ENCODE measurements around the gene LMO7.
A peak's percentile ranks its signal among the peaks of the same experiment; 100 is the strongest.

The LMO7 gene

DNA sequence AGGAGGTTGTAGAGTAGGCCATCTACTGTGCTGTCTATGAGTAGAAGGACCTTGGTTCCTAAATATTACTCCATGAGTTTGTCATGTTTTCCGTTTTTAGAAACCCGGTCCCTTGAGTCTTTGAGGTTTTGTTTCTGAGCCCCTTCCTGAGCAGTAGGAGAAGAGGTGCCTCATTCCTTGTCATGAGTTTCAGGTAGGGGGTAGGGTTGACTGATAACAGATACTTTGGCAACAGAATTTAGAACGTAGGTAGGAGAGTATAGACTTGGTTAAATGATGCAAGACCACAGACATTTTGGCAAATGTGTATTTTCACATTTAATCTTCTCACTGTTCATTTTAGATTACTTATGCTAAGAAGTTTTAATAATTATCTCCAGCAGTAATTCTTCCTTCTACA, 24.6 kb downstream of the LMO7 start:
- Histone ChIP-seq H3K27me3 (ENCODE audit: control insufficient read depth in 1 of 2, insufficient read depth in 1 of 2, low read length in 2 of 2) (no peaks in the 10 kb centered on the region), H3K4ac (ENCODE audit: low read depth in 1 of 2, low read length in 2 of 2) (no peak overlapping the region), H3K4me1 (ENCODE audit: control insufficient read depth, insufficient read depth, low read depth, low read length) (peaks cover 7% of the 10 kb centered on the region), H3K23ac (ENCODE audit: low read length in 2 of 2) (no peak overlapping the region), H4K8ac (ENCODE audit: low read length) (no peak overlapping the region), H3K14ac (ENCODE audit: low read length in 2 of 2) (no peak overlapping the region), H2BK12ac (ENCODE audit: low read length in 2 of 2) (no peak overlapping the region), H3K36me3 (ENCODE audit: control insufficient read depth in 1 of 2, insufficient read depth in 2 of 2, low read depth in 1 of 2, low read length in 2 of 2) (no peaks in the 10 kb centered on the region), H3K4me2 (ENCODE audit: low read length, poor library complexity, severe bottlenecking) (no peak overlapping the region), H3K9ac (ENCODE audit: low read length) (no peak overlapping the region), H3K27ac (ENCODE audit: low read length, poor library complexity, severe bottlenecking) (no peak overlapping the region), H2AK5ac (ENCODE audit: low read length, severe bottlenecking) (peak overlapping the region; percentile 63), H3K79me1 (replicated peaks; ENCODE audit: low read length, poor library complexity, severe bottlenecking) (peaks cover 15% of the 10 kb centered on the region), H3K9me3 (ENCODE audit: control insufficient read depth, low read length) (no peaks in the 10 kb centered on the region), H4K91ac (ENCODE audit: low read length) (no peak overlapping the region), H3K18ac (ENCODE audit: low read depth in 1 of 2, low read length in 2 of 2) (no peak overlapping the region), H2BK15ac (ENCODE audit: low read depth, poor library complexity, severe bottlenecking) (no peak overlapping the region), H2BK120ac (ENCODE audit: low read depth, low read length) (no peak overlapping the region), H2BK5ac (ENCODE audit: low read depth, low read length, poor library complexity, severe bottlenecking) (no peak overlapping the region), H3K4me3 (ENCODE audit: insufficient read depth in 1 of 2, low read depth in 1 of 2, low read length in 2 of 2) (no peak overlapping the region), H2AFZ (ENCODE audit: low read depth, low read length) (no peak overlapping the region)
- 90% methylated on average over 2 of the region's 3 CpGs for WGBS
- no peak for DNase-seq

DNA sequence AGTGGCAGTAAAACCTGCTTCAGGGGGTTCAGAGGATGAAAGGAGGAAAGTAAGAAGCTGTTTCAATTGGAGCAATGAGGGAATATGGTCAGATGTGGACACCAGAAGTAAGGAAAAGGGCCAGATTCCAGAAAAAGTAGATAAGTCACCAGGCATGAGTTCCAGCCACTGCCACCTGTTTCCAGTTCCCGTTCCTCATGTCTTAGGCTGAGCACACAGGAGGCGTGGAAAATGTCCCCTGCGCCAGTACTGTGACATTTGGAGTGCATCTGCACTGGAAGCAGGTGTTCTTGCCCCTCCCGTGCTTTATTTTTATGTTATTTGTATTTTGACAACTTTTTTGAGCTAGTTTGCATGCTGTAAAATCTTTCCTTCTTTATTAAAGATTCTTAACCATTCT, 25.3 kb downstream of the LMO7 start:
- Histone ChIP-seq H3K23ac (ENCODE audit: low read length in 2 of 2) (no peak overlapping the region), H3K9me3 (ENCODE audit: control insufficient read depth, low read length) (no peaks in the 10 kb centered on the region), H2BK5ac (ENCODE audit: low read depth, low read length, poor library complexity, severe bottlenecking) (no peak overlapping the region), H2BK120ac (ENCODE audit: low read depth, low read length) (no peak overlapping the region), H2AFZ (ENCODE audit: low read depth, low read length) (no peak overlapping the region), H3K18ac (ENCODE audit: low read depth in 1 of 2, low read length in 2 of 2) (no peak overlapping the region), H3K4me1 (ENCODE audit: control insufficient read depth, insufficient read depth, low read depth, low read length) (peaks cover 6% of the 10 kb centered on the region), H3K14ac (ENCODE audit: low read length in 2 of 2) (peak overlapping the region in 1 of 2 experiments; percentile 60), H3K4ac (ENCODE audit: low read depth in 1 of 2, low read length in 2 of 2) (no peak overlapping the region), H4K8ac (ENCODE audit: low read length) (peak overlapping the region; percentile 50), H2AK5ac (ENCODE audit: low read length, severe bottlenecking) (peak overlapping the region; percentile 89), H3K79me1 (replicated peaks; ENCODE audit: low read length, poor library complexity, severe bottlenecking) (peaks cover 11% of the 10 kb centered on the region), H3K9ac (ENCODE audit: low read length) (no peak overlapping the region), H2BK12ac (ENCODE audit: low read length in 2 of 2) (no peak overlapping the region), H3K36me3 (ENCODE audit: control insufficient read depth in 1 of 2, insufficient read depth in 2 of 2, low read depth in 1 of 2, low read length in 2 of 2) (no peaks in the 10 kb centered on the region), H3K27ac (ENCODE audit: low read length, poor library complexity, severe bottlenecking) (peak overlapping the region; percentile 53), H2BK15ac (ENCODE audit: low read depth, poor library complexity, severe bottlenecking) (no peak overlapping the region), H3K4me3 (ENCODE audit: insufficient read depth in 1 of 2, low read depth in 1 of 2, low read length in 2 of 2) (no peak overlapping the region), H3K27me3 (ENCODE audit: control insufficient read depth in 1 of 2, insufficient read depth in 1 of 2, low read length in 2 of 2) (no peaks in the 10 kb centered on the region), H3K4me2 (ENCODE audit: low read length, poor library complexity, severe bottlenecking) (peak overlapping the region; percentile 39), H4K91ac (ENCODE audit: low read length) (no peak overlapping the region)
- WGBS: 86% methylated on average over 3 of the region's 4 CpGs
- DNase-seq: no peak

DNA sequence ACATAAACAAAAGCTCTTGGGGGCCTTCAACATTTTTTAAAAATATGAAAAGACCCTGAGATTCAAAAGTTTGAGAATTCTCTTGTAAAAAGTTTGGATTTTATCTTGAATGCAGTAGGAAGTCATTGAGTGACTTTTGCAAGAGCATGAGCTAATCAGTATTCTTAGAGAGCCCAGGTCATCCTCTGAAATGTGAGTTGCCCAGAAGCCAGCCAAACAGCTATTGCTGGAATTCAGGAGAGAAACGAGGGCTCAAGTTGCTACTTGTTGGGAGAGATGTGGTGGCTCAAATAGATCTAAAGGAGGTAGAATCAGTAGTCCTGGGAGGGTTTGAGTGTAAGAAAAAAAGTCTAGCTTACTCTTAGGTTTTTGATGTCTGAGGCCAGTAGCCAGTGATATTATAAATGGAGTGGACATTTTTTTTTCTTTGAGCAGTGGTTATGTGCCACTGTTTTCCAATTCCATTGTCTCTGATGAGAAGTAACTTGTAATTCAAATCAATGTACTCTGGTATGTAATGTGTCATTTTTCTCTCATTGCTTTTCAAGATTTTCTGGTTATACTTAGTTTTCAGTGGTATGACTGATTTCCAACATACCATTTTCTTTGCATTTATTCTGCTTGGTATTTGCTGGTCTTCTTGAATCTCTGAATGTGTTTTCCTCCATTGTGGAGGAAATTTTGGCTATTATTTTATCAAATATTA, 30.7 kb downstream of the LMO7 start:
- Histone ChIP-seq H3K36me3 (ENCODE audit: control insufficient read depth in 1 of 2, insufficient read depth in 2 of 2, low read depth in 1 of 2, low read length in 2 of 2) (no peaks in the 10 kb centered on the region), H3K14ac (ENCODE audit: low read length in 2 of 2) (no peak overlapping the region), H2BK15ac (ENCODE audit: low read depth, poor library complexity, severe bottlenecking) (no peak overlapping the region), H3K9ac (ENCODE audit: low read length) (no peak overlapping the region), H3K4me1 (ENCODE audit: control insufficient read depth, insufficient read depth, low read depth, low read length) (peaks cover 3% of the 10 kb centered on the region), H3K9me3 (ENCODE audit: control insufficient read depth, low read length) (no peaks in the 10 kb centered on the region), H4K8ac (ENCODE audit: low read length) (no peak overlapping the region), H3K23ac (ENCODE audit: low read length in 2 of 2) (no peak overlapping the region), H3K79me1 (replicated peaks; ENCODE audit: low read length, poor library complexity, severe bottlenecking) (peaks cover 11% of the 10 kb centered on the region), H3K4me2 (ENCODE audit: low read length, poor library complexity, severe bottlenecking) (no peak overlapping the region), H2AK5ac (ENCODE audit: low read length, severe bottlenecking) (no peak overlapping the region), H2BK120ac (ENCODE audit: low read depth, low read length) (no peak overlapping the region), H3K18ac (ENCODE audit: low read depth in 1 of 2, low read length in 2 of 2) (no peak overlapping the region), H2BK5ac (ENCODE audit: low read depth, low read length, poor library complexity, severe bottlenecking) (no peak overlapping the region), H3K27ac (ENCODE audit: low read length, poor library complexity, severe bottlenecking) (no peak overlapping the region), H4K91ac (ENCODE audit: low read length) (no peak overlapping the region), H2AFZ (ENCODE audit: low read depth, low read length) (no peak overlapping the region), H3K4me3 (ENCODE audit: insufficient read depth in 1 of 2, low read depth in 1 of 2, low read length in 2 of 2) (no peak overlapping the region), H3K4ac (ENCODE audit: low read depth in 1 of 2, low read length in 2 of 2) (no peak overlapping the region), H2BK12ac (ENCODE audit: low read length in 2 of 2) (no peak overlapping the region), H3K27me3 (ENCODE audit: control insufficient read depth in 1 of 2, insufficient read depth in 1 of 2, low read length in 2 of 2) (no peaks in the 10 kb centered on the region)
- WGBS: 51% methylated on average over 1 of the region's 1 CpG
- DNase-seq: peak; percentile 59

DNA sequence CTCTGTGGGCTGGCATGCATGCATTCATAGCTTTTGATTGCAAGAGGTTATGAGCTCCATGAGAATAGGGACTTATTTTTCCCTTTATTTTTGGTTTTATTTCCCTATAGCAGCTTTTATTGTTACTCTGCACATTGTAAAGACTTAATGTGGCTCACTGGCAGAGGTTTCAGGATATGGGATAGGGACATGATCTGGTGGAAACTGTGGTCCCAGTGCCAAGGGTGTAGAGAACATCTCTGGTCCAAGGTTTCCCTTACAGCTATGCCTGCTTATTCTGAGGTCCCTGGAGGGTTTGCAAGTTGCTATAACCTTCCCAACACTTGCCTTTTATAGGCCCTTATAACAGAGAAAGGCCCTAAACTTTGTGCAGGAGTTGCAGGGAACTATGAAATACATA, 33.6 kb downstream of the LMO7 start:
- Histone ChIP-seq H2BK12ac (ENCODE audit: low read length in 2 of 2) (no peak overlapping the region), H2AFZ (ENCODE audit: low read depth, low read length) (no peak overlapping the region), H3K18ac (ENCODE audit: low read depth in 1 of 2, low read length in 2 of 2) (no peak overlapping the region), H3K27me3 (ENCODE audit: control insufficient read depth in 1 of 2, insufficient read depth in 1 of 2, low read length in 2 of 2) (no peaks in the 10 kb centered on the region), H2BK120ac (ENCODE audit: low read depth, low read length) (no peak overlapping the region), H4K8ac (ENCODE audit: low read length) (no peak overlapping the region), H3K4ac (ENCODE audit: low read depth in 1 of 2, low read length in 2 of 2) (no peak overlapping the region), H3K23ac (ENCODE audit: low read length in 2 of 2) (no peak overlapping the region), H3K36me3 (ENCODE audit: control insufficient read depth in 1 of 2, insufficient read depth in 2 of 2, low read depth in 1 of 2, low read length in 2 of 2) (peaks cover 0 to 5% of the 10 kb centered on the region in 2 experiments), H3K79me1 (replicated peaks; ENCODE audit: low read length, poor library complexity, severe bottlenecking) (peaks cover 15% of the 10 kb centered on the region), H2BK15ac (ENCODE audit: low read depth, poor library complexity, severe bottlenecking) (no peak overlapping the region), H3K9me3 (ENCODE audit: control insufficient read depth, low read length) (no peaks in the 10 kb centered on the region), H3K27ac (ENCODE audit: low read length, poor library complexity, severe bottlenecking) (no peak overlapping the region), H2BK5ac (ENCODE audit: low read depth, low read length, poor library complexity, severe bottlenecking) (no peak overlapping the region), H3K14ac (ENCODE audit: low read length in 2 of 2) (no peak overlapping the region), H3K4me3 (ENCODE audit: insufficient read depth in 1 of 2, low read depth in 1 of 2, low read length in 2 of 2) (no peak overlapping the region), H4K91ac (ENCODE audit: low read length) (no peak overlapping the region), H3K4me2 (ENCODE audit: low read length, poor library complexity, severe bottlenecking) (no peak overlapping the region), H3K9ac (ENCODE audit: low read length) (no peak overlapping the region), H3K4me1 (ENCODE audit: control insufficient read depth, insufficient read depth, low read depth, low read length) (no peaks in the 10 kb centered on the region), H2AK5ac (ENCODE audit: low read length, severe bottlenecking) (no peak overlapping the region)
- no peak for DNase-seq
